CD4-positive, alpha-beta T cell (primary cell): ENCODE results near the gene KCNC4. TPM values are rescaled to one million over a fixed set of nuclear protein-coding genes. Genes with fewer than 3 reads are reported as not detected.

Experiments
- ATAC-seq: fragments of 200-7000 bp; cut with Tn5 transposase; one replicate; pipeline ENCODE4 v1.10.0; 2022; ENCODE audit warnings: mild to moderate bottlenecking; ENCODE audit not compliant: poor library complexity
- CTCF ChIA-PET: fragments of 350-600 bp; sonication (Branson Sonifier 250); formaldehyde crosslinking; loops from one replicate; lab custom pipeline; 2021; ENCODE audit warnings: antibody characterized with exemption, inconsistent platforms; lab: Charles Lee
- POLR2A ChIA-PET: fragments of 350-600 bp; sonication (Branson Sonifier 250); formaldehyde crosslinking; loops from one replicate; lab custom pipeline; 2021; ENCODE audit warnings: antibody characterized with exemption, inconsistent platforms; lab: Charles Lee
- DNase-seq, 14 experiments: peaks; one replicate each; pipeline ENCODE4 v3.0.0-alpha.2; 2013 to 2020; ENCODE audit warnings: mixed read lengths in 2 of 14
- H3K27ac ChIP-seq, 2 donors: one replicate each; pipeline versions ENCODE4 v1.5.1 to v1.7.0; 2013; ENCODE audit warnings: low read length in 2 of 2, low read depth in 1 of 2, mild to moderate bottlenecking in 1 of 2
- H3K27me3 ChIP-seq, 2 experiments: 1 replicate in 1 of 2; 2 replicates in 1 of 2; pipeline versions ENCODE4 v1.6.1 to v1.7.0; 2013; ENCODE audit warnings: low read length in 2 of 2, control low read depth in 1 of 2, mild to moderate bottlenecking in 1 of 2, moderate library complexity in 1 of 2; ENCODE audit not compliant: insufficient read depth in 2 of 2, control insufficient read depth in 1 of 2
- H3K36me3 ChIP-seq: one replicate; pipeline ENCODE4 v1.6.1; 2013; ENCODE audit warnings: low read length, control low read depth; ENCODE audit not compliant: insufficient read depth
- H3K4me1 ChIP-seq: one replicate; pipeline ENCODE4 v1.6.1; 2013; ENCODE audit warnings: low read length, control low read depth; ENCODE audit not compliant: insufficient read depth
- H3K4me3 ChIP-seq: one replicate; pipeline ENCODE4 v1.5.1; 2013; ENCODE audit warnings: mild to moderate bottlenecking, low read length, moderate library complexity
- H3K9me3 ChIP-seq, 2 experiments: 1 replicate in 1 of 2; 2 replicates in 1 of 2; pipeline versions ENCODE4 v1.6.1 to v1.7.0; 2013; ENCODE audit warnings: low read length in 2 of 2, mild to moderate bottlenecking in 2 of 2, control low read depth in 1 of 2, moderate library complexity in 1 of 2; ENCODE audit not compliant: control insufficient read depth in 1 of 2, insufficient read depth in 1 of 2
- H3K27ac Mint-ChIP-seq: one replicate; pipeline ENCODE4 v1.8.0; 2020; ENCODE audit warnings: mixed read lengths
- H3K27me3 Mint-ChIP-seq: one replicate; pipeline ENCODE4 v1.8.0; 2021; ENCODE audit warnings: mixed read lengths
- H3K36me3 Mint-ChIP-seq: one replicate; pipeline ENCODE4 v1.8.0; 2021; ENCODE audit warnings: low read depth, mixed read lengths
- H3K4me1 Mint-ChIP-seq: one replicate; pipeline ENCODE4 v1.8.0; 2021; ENCODE audit warnings: low read depth, mixed read lengths
- H3K4me3 Mint-ChIP-seq: one replicate; pipeline ENCODE4 v1.8.0; 2020; ENCODE audit warnings: mild to moderate bottlenecking, mixed read lengths
- H3K9me3 Mint-ChIP-seq: one replicate; pipeline ENCODE4 v1.8.0; 2020; ENCODE audit warnings: mixed read lengths
- CTCF ChIP-seq: fragments of 200-600 bp; IDR thresholded peaks from one replicate; pipeline ENCODE4 v1.8.0; 2022; ENCODE audit warnings: antibody characterized with exemption, mild to moderate bottlenecking
- intact Hi-C, 2 experiments: fragments of 100-400 bp; cut with DNase I in 1 of 2; cut with micrococcal nuclease in 1 of 2; formaldehyde crosslinking; loops; one replicate each; pipeline versions ENCODE4 v1.15.1 to v1.9.0; 2023 to 2025; cut with DNase I, micrococcal nuclease
- total RNA-seq, 174 experiments: library from RNA in 2 of 174; stranded (reverse) in 2 of 174; gene quantifications; one replicate each; pipeline ENCODE4 v1.2.3 and lab custom pipeline; 2021 to 2026

The KCNC4 gene
- total RNA-seq, 2 experiments from 2014 or later, result 16.5 to 17.7 TPM

GRCh38 chr1:110161849-110162248 is 48.3 kb upstream of the KCNC4 start:
- peaks cover 2% of the 10 kb centered on the region for H3K9me3 Mint-ChIP-seq
- intact Hi-C loops, result no loop called here
- ATAC-seq, result no peak

GRCh38 chr1:110163591-110163990 is 46.5 kb upstream of the KCNC4 start:
- H3K4me3 Mint-ChIP-seq, result no peak overlapping the region
- no peaks in the 10 kb centered on the region for H3K36me3 Mint-ChIP-seq
- no peak for ATAC-seq
- Histone ChIP-seq H3K27ac (no peak overlapping the region), H3K36me3 (no peaks in the 10 kb centered on the region), H3K4me1 (no peaks in the 10 kb centered on the region), H3K9me3 (peaks cover 0 to 19% of the 10 kb centered on the region in 2 experiments), H3K27me3 (peaks cover 0 to 3% of the 10 kb centered on the region in 2 experiments), H3K4me3 (no peak overlapping the region)
- intact Hi-C loops, result no loop called here
- H3K4me1 Mint-ChIP-seq, result no peaks in the 10 kb centered on the region
- H3K27me3 Mint-ChIP-seq, result peaks cover 27% of the 10 kb centered on the region
- H3K9me3 Mint-ChIP-seq, result no peaks in the 10 kb centered on the region
- DNase-seq, result no peak
- CTCF ChIA-PET, result interaction anchor here (0.7 kb wide), 1 partner anchor 965 kb away, joined by 3 read pairs; no protein-coding TSS in a partner anchor
- POLR2A ChIA-PET, result no interaction called here
- no peak for TF ChIP-seq CTCF
- no peak overlapping the region for H3K27ac Mint-ChIP-seq

More at GRCh38 chr1:110161849-110162248, 48.3 kb upstream of the KCNC4 start:
- Histone ChIP-seq H3K27ac (no peak overlapping the region), H3K27me3 (peaks cover under 1 to 6% of the 10 kb centered on the region in 2 experiments), H3K4me1 (no peaks in the 10 kb centered on the region), H3K36me3 (no peaks in the 10 kb centered on the region), H3K9me3 (peaks cover 0 to 19% of the 10 kb centered on the region in 2 experiments), H3K4me3 (no peak overlapping the region)
- Mint-ChIP-seq H3K27me3 (peaks cover 38% of the 10 kb centered on the region), H3K27ac (no peak overlapping the region), H3K36me3 (no peaks in the 10 kb centered on the region), H3K4me1 (no peaks in the 10 kb centered on the region), H3K4me3 (no peak overlapping the region)
- DNase-seq, result no peak
- ChIA-PET CTCF (no interaction called here), POLR2A (no interaction called here)
- no peak for TF ChIP-seq CTCF

GRCh38 chr1:110164725-110165350 is 45.3 kb upstream of the KCNC4 start:
- CTCF ChIA-PET, result no interaction called here

More at GRCh38 chr1:110164725-110165350, 45.3 kb upstream of the KCNC4 start:
- Mint-ChIP-seq H3K27me3 (peaks cover 16% of the 10 kb centered on the region), H3K4me3 (no peak overlapping the region), H3K9me3 (no peaks in the 10 kb centered on the region), H3K4me1 (no peaks in the 10 kb centered on the region), H3K36me3 (no peaks in the 10 kb centered on the region), H3K27ac (no peak overlapping the region)
- ATAC-seq, result no peak
- no peaks in the 10 kb centered on the region for H3K4me1 ChIP-seq
- H3K9me3 ChIP-seq, result peaks cover 0 to 19% of the 10 kb centered on the region in 2 experiments
- no peak for TF ChIP-seq CTCF
- H3K27me3 ChIP-seq, result peaks cover 0 to 3% of the 10 kb centered on the region in 2 experiments
- intact Hi-C loops, result no loop called here
- no peak for DNase-seq
- H3K27ac ChIP-seq, result no peak overlapping the region
- POLR2A ChIA-PET, result no interaction called here
- H3K4me3 ChIP-seq, result no peak overlapping the region
- no peaks in the 10 kb centered on the region for H3K36me3 ChIP-seq
